Ascending aorta (tissue), 2 donors: ENCODE measurements around the gene MOGAT1. TPM values are rescaled to one million over a fixed set of nuclear protein-coding genes. Genes with fewer than 3 reads are reported as not detected.

Source experiments
- DNase-seq, 2 donors: peaks; one replicate each; pipeline ENCODE4 v3.0.0-alpha.2; 2019; ENCODE audit warnings: low spot score in 2 of 2
- H3K27ac ChIP-seq, 2 donors: fragments of 200-600 bp; sonication (generic); one replicate each; pipeline ENCODE4 v1.5.1; 2016 to 2017; ENCODE audit warnings: mild to moderate bottlenecking in 1 of 2
- H3K27me3 ChIP-seq: fragments of 200-600 bp; sonication (generic); one replicate; pipeline ENCODE4 v1.5.1; 2017
- H3K36me3 ChIP-seq, 2 donors: fragments of 200-600 bp; sonication (generic); one replicate each; pipeline ENCODE4 v1.5.1; 2016
- H3K4me1 ChIP-seq, 2 donors: fragments of 200-600 bp; sonication (generic); one replicate each; pipeline ENCODE4 v1.5.1; 2016 to 2017; ENCODE audit warnings: mild to moderate bottlenecking in 1 of 2
- H3K4me3 ChIP-seq, 2 donors: fragments of 200-600 bp; sonication (generic); one replicate each; pipeline ENCODE4 v1.5.1; 2016 to 2017; ENCODE audit warnings: mild to moderate bottlenecking in 1 of 2
- H3K9me3 ChIP-seq, 2 donors: fragments of 200-600 bp; sonication (generic); one replicate each; pipeline ENCODE4 v1.5.1; 2016
- intact Hi-C: fragments of 100-400 bp; cut with DNase I; formaldehyde crosslinking; loops from one replicate; pipeline ENCODE4 v1.15.1; 2023
- total RNA-seq: library from RNA; depleted of rRNA; stranded (reverse); fragments of >200 nt; gene quantifications from one replicate; pipeline ENCODE4 v1.1.0, GENCODE V29; 2016
- TF ChIP-seq, protein P1 (sequence below), 3 experiments: fragments of 200-600 bp in 2 of 3; fragments of 450-650 bp in 1 of 3; sonication (generic) in 2 of 3; IDR thresholded peaks; one replicate each; pipeline ENCODE4 v1.5.1; 2016 to 2019; ENCODE audit warnings: antibody characterized with exemption in 3 of 3, mild to moderate bottlenecking in 1 of 3, moderate library complexity in 1 of 3

MOGAT1 gene
- total RNA-seq, 1 donor from 2014 or later: not detected

DNA sequence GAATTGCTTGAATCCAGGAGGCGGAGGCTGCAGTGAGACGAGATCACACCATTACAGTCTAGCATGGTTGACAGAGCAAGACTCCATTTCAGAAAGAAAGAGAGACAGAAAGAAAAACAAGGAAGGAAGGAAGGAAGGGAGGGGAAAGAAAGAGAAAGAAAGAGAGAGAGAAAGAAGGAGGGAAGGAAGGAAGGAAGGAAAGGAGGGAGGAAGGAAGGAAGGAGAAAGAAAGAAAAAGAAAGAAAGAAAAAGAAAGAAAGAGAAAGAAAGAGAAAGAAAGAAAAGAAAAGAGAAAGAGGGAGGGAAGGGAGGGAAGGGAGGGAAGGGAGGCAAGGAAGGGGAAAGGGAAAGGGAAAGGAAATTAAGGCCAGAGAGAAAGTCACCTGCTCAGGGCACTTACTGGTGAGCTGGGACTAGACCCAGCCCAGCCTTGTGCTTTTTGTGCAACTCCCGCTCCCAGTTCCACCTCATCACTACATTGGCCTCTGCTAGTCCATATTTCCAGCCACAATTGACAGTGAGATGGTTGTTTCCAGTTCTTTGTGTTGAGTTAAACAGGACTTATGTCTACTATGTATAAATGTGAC lies 35.7 kb downstream of the MOGAT1 start:
- Histone ChIP-seq H3K36me3 (no peaks in the 10 kb centered on the region), H3K9me3 (no peaks in the 10 kb centered on the region), H3K4me1 (peaks cover 0 to 28% of the 10 kb centered on the region in 2 donors), H3K4me3 (no peak overlapping the region), H3K27ac (peak overlapping the region; percentile 23 to 32), H3K27me3 (no peaks in the 10 kb centered on the region)
- DNase-seq: no peak
- intact Hi-C loops: loop anchor here (2.0 to 5.0 kb wide), 2 partner anchors 85 to 198 kb away; no protein-coding TSS in a partner anchor
- TF ChIP-seq, protein P1, sequence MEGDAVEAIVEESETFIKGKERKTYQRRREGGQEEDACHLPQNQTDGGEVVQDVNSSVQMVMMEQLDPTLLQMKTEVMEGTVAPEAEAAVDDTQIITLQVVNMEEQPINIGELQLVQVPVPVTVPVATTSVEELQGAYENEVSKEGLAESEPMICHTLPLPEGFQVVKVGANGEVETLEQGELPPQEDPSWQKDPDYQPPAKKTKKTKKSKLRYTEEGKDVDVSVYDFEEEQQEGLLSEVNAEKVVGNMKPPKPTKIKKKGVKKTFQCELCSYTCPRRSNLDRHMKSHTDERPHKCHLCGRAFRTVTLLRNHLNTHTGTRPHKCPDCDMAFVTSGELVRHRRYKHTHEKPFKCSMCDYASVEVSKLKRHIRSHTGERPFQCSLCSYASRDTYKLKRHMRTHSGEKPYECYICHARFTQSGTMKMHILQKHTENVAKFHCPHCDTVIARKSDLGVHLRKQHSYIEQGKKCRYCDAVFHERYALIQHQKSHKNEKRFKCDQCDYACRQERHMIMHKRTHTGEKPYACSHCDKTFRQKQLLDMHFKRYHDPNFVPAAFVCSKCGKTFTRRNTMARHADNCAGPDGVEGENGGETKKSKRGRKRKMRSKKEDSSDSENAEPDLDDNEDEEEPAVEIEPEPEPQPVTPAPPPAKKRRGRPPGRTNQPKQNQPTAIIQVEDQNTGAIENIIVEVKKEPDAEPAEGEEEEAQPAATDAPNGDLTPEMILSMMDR (IDR thresholded peaks at IDR 0.05): no peak

DNA sequence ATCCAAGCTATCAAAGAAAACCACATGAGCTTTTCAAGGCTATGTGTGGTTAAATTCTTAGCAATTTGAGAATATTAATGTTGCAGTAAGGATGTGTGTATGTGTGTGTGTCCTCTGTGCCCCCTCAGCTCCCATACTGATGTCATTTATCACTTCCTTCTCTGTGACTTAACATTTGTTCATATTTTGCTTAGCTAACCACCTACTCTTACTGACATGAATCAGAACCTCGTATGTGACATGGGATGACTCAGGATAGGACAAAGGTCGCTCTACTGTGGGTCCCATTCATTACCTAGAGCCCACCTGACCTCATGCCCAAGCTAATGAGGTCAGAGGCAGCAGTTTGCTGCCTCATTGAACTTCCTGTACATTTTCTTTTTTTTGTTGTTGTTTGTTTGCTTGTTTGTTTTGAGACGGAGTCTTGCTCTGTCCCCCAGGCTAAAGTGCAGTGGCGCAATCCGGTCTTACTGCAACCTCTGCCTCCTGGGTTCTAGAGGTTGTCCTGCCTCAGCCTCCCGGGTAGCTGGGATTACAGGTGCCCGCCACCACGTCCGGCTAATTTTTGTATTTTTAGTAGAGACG lies 36.3 kb downstream of the MOGAT1 start:
- Histone ChIP-seq H3K36me3 (no peaks in the 10 kb centered on the region), H3K27ac (peak overlapping the region in 1 of 2 donors; percentile 45), H3K4me1 (peaks cover 0 to 30% of the 10 kb centered on the region in 2 donors), H3K27me3 (no peaks in the 10 kb centered on the region), H3K4me3 (peak overlapping the region in 1 of 2 donors; percentile 5), H3K9me3 (no peaks in the 10 kb centered on the region)
- DNase-seq: no peak
- TF ChIP-seq, protein P1 (IDR thresholded peaks at IDR 0.05): no peak
- intact Hi-C loops: loop anchor here (1.0 to 5.0 kb wide), 4 partner anchors 17 to 197 kb away; partner anchors contain the start of gene ACSL3

DNA sequence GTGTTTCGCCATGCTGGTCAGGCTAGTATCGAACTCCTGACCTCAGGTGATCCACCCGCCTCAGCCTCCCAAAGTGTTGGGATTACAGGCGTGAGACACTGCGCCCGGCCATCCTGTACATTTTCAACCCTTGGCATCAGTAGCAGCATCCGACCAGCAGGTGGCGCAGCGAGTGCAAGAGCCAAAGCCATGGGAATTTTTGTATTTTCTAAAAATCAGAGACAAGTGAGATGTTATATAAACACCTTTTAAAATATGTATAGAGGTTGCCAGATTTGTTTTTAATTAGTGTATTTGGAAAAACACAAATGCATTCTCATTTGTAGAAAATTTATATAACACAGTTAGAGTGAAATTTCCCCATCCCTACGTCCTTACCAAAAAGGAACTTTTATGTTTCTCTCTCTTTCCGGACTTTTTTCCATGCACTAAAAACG lies 36.8 kb downstream of the MOGAT1 start:
- Histone ChIP-seq H3K36me3 (no peaks in the 10 kb centered on the region), H3K4me1 (peaks cover 0 to 30% of the 10 kb centered on the region in 2 donors), H3K9me3 (no peaks in the 10 kb centered on the region), H3K4me3 (peak overlapping the region in 1 of 2 donors; percentile 30), H3K27ac (peak overlapping the region; percentile 45 to 78), H3K27me3 (no peaks in the 10 kb centered on the region)
- TF ChIP-seq, protein P1 (IDR thresholded peaks at IDR 0.05): peak; percentile 93 to 98 (median 98)
- peak; percentile 24 to 92 for DNase-seq
- intact Hi-C loops: loop anchor here (1.0 to 5.0 kb wide), 3 partner anchors 17 to 153 kb away; partner anchors contain the start of gene ACSL3

DNA sequence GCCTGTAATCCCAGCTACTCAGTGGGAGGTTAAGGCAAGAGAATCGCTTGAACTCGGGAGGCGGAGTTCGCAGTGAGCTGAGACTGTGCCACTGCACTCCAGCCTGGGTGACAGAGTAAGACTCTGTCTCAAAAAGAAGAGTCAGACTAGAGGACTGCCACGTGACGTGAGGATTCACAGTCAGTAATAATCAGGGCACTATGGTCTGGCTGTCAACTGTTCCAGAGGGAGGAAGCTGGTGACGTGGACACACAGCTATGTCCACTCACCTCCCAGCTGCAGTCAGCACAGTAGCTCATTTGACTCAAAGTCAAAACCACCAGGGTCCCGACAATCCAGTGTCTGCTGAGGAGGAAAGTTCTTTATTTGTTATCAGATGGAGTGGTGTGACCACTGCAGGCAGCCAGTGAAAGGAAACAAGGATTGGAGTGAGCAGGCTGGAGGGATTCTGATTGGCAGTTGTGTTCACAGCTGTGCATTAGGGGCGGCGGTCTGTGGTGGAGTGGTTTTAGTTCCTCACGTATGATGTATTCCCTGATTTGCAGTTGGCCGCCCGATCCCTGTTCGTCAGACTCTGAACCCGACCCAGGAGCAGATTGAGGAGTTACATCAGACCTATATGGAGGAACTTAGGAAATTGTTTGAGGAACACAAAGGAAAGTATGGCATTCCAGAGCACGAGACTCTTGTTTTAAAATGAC lies 37.9 kb downstream of the MOGAT1 start:
- Histone ChIP-seq H3K27ac (peak overlapping the region; percentile 78 to 91), H3K4me3 (peak overlapping the region in 1 of 2 donors; percentile 30), H3K4me1 (peaks cover 0 to 36% of the 10 kb centered on the region in 2 donors), H3K9me3 (no peaks in the 10 kb centered on the region), H3K27me3 (no peaks in the 10 kb centered on the region), H3K36me3 (no peaks in the 10 kb centered on the region)
- TF ChIP-seq, protein P1 (IDR thresholded peaks at IDR 0.05): no peak
- intact Hi-C loops: loop anchor here (2.0 to 5.0 kb wide), 2 partner anchors 19 to 83 kb away; no protein-coding TSS in a partner anchor
- peak; percentile 73 to 90 for DNase-seq

DNA sequence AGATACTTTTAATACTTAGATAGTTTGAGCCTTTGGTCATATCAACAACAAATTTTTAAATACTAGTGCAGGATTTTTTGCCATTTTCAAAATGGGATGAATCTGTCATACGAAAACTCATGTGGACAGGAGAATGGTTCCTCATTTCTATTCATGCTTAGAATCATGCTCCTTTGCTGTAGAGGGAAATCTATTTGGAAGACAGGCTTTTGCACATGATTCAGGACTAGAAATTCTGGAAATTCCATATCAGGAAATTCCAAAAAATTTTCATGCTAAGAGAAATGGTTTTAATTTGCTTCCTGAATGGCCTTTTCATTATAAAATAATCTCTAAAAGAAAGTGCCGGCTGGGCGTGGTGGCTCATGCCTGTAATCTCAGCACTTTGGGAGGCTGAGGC lies 39.3 kb downstream of the MOGAT1 start:
- no peak overlapping the region for H3K4me3 ChIP-seq
- H3K9me3 ChIP-seq: no peaks in the 10 kb centered on the region
- intact Hi-C loops: loop anchor here (5.0 kb wide), 1 partner anchor 342 kb away; the partner anchor contains the start of gene KCNE4
- TF ChIP-seq, protein P1 (IDR thresholded peaks at IDR 0.05): no peak
- H3K27me3 ChIP-seq: no peaks in the 10 kb centered on the region
- H3K4me1 ChIP-seq: peaks cover 2 to 42% of the 10 kb centered on the region in 2 donors
- no peak for DNase-seq
- no peaks in the 10 kb centered on the region for H3K36me3 ChIP-seq
- peak overlapping the region; percentile 78 to 91 for H3K27ac ChIP-seq
